Esophagus (tissue), 2 donors: ENCODE data around the gene NFASC. TPM values are rescaled to one million over a fixed set of nuclear protein-coding genes. Genes with fewer than 3 reads are reported as not detected.

Experiments
- H3K27ac ChIP-seq, 2 donors: one replicate each; pipeline ENCODE4 v1.5.1; 2013; ENCODE audit warnings: low read depth in 2 of 2, mild to moderate bottlenecking in 2 of 2, inconsistent platforms in 1 of 2, low read length in 1 of 2, moderate library complexity in 1 of 2
- H3K27me3 ChIP-seq, 2 donors: one replicate each; pipeline ENCODE4 v1.6.1; 2013; ENCODE audit warnings: low read length in 2 of 2, control low read depth in 1 of 2, mild to moderate bottlenecking in 1 of 2; ENCODE audit not compliant: insufficient read depth in 2 of 2, control insufficient read depth in 1 of 2
- H3K36me3 ChIP-seq, 2 donors: one replicate each; pipeline ENCODE4 v1.6.1; 2013; ENCODE audit warnings: low read length in 1 of 2; ENCODE audit not compliant: control insufficient read depth in 2 of 2, insufficient read depth in 2 of 2
- H3K4me1 ChIP-seq, 2 donors: one replicate each; pipeline ENCODE4 v1.6.1; 2013; ENCODE audit warnings: low read length in 1 of 2; ENCODE audit not compliant: control insufficient read depth in 2 of 2, insufficient read depth in 2 of 2
- H3K4me3 ChIP-seq, 2 donors: one replicate each; pipeline ENCODE4 v1.5.1; 2013; ENCODE audit warnings: low read length in 2 of 2, mild to moderate bottlenecking in 2 of 2, low read depth in 1 of 2, moderate library complexity in 1 of 2
- H3K9me3 ChIP-seq, 2 donors: one replicate each; pipeline ENCODE4 v1.6.1; 2013; ENCODE audit warnings: mild to moderate bottlenecking in 2 of 2, low read depth in 1 of 2, low read length in 1 of 2, moderate library complexity in 1 of 2; ENCODE audit not compliant: control insufficient read depth in 2 of 2, insufficient read depth in 1 of 2
- WGBS, 2 donors: extraction: QIAGEN DNeasy Blood & Tissue Kit; methylation state at CpG; one replicate each; pipeline ENCODE4 v1.1.7; 2013; 5-methylcytosine and 5-hydroxymethylcytosine counted together
- polyA plus RNA-seq, 2 donors: library from polyadenylated mRNA; stranded (reverse); fragments of 200-250 nt; gene quantifications; one replicate each; pipeline ENCODE4 v1.2.3, GENCODE V29; 2013
- donor health status: healthy with polysubstance abuse.
- donor health status: Bipolar disorder and iron deficiency.

NFASC gene
- polyA plus RNA-seq, 2 donors: 6.0 to 10.6 TPM

DNA sequence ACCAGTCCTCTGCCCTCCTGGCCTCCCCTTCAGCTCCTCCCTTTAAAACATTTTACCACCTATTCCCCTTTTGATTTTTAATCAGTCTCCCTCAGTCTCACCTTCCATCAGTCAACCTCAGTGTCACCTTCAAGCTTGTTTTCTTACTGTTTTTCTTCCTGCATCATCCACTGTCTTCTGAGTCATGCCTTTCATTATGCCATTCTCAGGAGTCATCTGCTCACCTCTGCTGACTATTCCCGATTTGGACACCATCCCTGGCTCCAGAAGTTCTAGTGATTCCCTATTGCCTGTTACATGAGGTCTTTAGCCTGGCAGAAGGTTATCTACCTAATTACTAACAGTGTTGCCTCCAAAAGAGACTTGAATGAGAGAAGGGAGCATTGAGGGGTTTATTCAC is 23.9 kb downstream of the NFASC start:
- Histone ChIP-seq H3K36me3 (no peaks in the 10 kb centered on the region), H3K27ac (no peak overlapping the region), H3K4me1 (no peaks in the 10 kb centered on the region), H3K4me3 (no peak overlapping the region), H3K9me3 (no peaks in the 10 kb centered on the region), H3K27me3 (peaks cover 0 to 3% of the 10 kb centered on the region in 2 donors)
- WGBS, 2 donors: 49 to 60% methylated on average over 1 of the region's 1 CpG

DNA sequence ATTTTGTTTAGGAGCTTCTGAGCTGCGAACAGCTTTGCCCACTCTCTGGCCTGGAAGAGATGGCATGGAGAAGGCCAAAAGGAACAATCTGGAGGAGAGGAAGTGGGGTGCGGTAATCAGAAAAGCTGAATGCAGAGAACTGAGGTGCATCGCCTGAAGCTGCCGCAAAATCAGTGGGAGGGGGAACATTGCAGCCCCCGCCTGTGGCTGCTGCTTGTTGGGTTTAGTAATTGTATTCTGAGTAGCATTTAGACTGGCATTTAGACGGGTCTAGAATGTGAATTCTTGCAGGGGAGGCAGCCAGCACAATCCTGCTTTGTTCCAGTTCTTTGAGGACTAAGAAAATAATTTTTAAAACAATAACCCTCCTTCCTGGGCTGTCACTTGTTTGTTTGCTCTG is 25.4 kb downstream of the NFASC start:
- H3K27me3 ChIP-seq: peaks cover 0 to 3% of the 10 kb centered on the region in 2 donors
- H3K36me3 ChIP-seq: no peaks in the 10 kb centered on the region
- 81 to 82% methylated on average over 6 of the region's 6 CpGs for WGBS, 2 donors
- H3K4me1 ChIP-seq: no peaks in the 10 kb centered on the region
- H3K4me3 ChIP-seq: no peak overlapping the region
- no peak overlapping the region for H3K27ac ChIP-seq
- no peaks in the 10 kb centered on the region for H3K9me3 ChIP-seq

DNA sequence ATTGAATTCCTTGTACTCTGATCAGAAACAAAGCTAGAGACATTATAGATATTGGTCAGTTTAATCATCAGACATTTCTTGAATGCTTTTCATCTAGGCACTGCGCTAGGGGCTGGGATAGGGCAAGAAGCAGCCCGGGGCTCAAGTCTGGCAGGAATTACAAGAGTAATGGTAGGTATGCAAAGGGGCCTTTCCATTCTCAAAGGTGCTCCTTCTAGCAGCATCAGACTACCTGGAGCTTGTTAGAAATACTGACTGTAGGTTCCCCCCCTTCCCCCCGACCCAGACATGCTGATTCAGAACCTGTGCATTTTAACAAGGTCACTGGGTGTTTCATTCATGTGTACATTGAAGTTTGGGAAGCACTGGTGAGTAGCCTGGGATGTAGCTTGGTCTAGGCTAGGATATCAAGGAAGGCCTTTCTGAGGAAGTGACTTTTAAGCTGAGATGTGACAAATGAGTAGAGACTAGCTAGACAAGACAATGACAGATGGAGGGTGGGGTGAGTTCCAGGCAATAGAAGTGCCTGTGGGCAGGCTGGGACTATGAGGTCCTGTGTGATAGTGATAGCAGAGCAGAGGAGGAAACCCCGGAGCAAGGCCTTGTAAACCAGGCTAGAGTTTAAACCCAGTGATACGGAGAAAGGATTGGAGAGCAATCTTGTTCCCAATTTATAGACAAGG is 26.3 kb downstream of the NFASC start:
- no peak overlapping the region for H3K27ac ChIP-seq
- H3K9me3 ChIP-seq: no peaks in the 10 kb centered on the region
- H3K27me3 ChIP-seq: peaks cover 0 to 3% of the 10 kb centered on the region in 2 donors
- no peaks in the 10 kb centered on the region for H3K36me3 ChIP-seq
- 84 to 86% methylated on average over 5 of the region's 5 CpGs for WGBS, 2 donors
- H3K4me1 ChIP-seq: no peaks in the 10 kb centered on the region
- no peak overlapping the region for H3K4me3 ChIP-seq

DNA sequence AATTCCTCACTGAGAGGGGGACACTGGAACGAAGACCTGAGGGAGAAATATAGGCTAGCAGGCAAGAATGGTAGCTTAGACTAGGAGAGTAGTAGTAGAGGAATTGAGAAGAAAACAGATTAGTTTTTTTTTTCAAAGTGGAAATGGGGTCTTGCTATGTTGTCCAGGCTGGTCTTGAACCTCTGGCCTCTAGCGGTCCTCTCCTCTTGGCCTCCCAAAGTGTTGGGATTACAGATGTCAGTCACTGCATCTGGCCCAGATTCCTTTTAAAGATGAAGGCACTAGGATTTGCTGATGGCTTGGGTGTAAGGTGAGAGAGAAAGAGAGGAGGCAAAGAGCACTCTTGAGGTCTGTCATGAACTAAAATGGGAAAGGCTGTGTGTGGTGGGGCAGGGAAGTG is 30.1 kb downstream of the NFASC start:
- Histone ChIP-seq H3K27ac (no peak overlapping the region), H3K36me3 (no peaks in the 10 kb centered on the region), H3K27me3 (no peaks in the 10 kb centered on the region), H3K9me3 (no peaks in the 10 kb centered on the region), H3K4me3 (no peak overlapping the region), H3K4me1 (peaks cover 0 to 2% of the 10 kb centered on the region in 2 donors)
- 79 to 81% methylated on average over 2 of the region's 2 CpGs for WGBS, 2 donors

DNA sequence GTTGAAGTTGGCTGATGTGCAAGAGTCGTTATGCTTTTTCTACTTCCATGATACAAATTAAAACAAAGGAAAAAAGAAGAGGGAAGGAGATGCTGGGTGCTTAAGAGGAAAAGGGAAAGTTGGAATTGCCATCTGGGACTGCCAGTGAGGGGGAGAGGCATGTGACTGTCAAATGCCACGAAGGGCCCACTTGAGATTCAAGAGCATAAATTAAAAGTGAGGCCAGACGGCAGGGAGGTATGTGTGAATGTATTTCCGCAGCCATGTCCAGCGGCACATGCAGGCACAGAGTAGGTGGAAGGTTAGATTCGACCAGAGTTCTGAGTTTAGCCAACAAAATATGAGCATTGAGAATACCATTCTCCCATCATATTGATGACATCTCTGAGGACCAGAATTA is 32.0 kb downstream of the NFASC start:
- H3K27ac ChIP-seq: no peak overlapping the region
- H3K9me3 ChIP-seq: no peaks in the 10 kb centered on the region
- no peak overlapping the region for H3K4me3 ChIP-seq
- 74 to 81% methylated on average over 6 of the region's 6 CpGs for WGBS, 2 donors
- H3K36me3 ChIP-seq: no peaks in the 10 kb centered on the region
- H3K27me3 ChIP-seq: no peaks in the 10 kb centered on the region
- peaks cover 0 to 2% of the 10 kb centered on the region in 2 donors for H3K4me1 ChIP-seq

DNA sequence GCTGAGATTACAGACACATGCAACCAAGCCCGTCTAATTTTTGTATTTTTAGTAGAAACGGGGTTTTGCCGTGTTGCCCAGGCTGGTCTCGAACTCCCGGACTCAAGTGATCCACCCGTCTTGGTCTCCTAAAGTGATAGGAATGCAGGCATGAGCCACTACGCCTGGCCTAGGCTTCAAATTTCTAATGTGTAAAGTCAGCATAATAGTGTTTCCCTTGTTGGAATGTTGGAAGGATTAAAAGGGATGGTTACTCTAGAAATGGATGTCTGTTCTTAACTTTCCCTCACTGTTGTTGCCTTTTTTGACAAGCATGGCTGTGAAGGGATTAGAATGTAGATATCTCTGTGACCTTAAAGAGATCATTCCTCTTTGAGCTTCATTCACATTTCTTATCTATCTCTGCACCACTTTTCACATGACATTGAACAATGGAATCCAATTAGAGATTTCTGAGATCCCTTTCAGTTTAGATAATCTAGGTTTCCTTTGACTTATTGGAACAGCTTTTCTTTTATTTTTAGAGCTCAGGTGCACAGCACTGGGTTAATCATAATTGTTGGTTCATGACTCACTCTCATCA is 33.7 kb downstream of the NFASC start:
- Histone ChIP-seq H3K4me3 (no peak overlapping the region), H3K4me1 (peaks cover 0 to 2% of the 10 kb centered on the region in 2 donors), H3K9me3 (no peaks in the 10 kb centered on the region), H3K36me3 (no peaks in the 10 kb centered on the region), H3K27ac (no peak overlapping the region), H3K27me3 (no peaks in the 10 kb centered on the region)
- 88 to 90% methylated on average over 7 of the region's 7 CpGs for WGBS, 2 donors

DNA sequence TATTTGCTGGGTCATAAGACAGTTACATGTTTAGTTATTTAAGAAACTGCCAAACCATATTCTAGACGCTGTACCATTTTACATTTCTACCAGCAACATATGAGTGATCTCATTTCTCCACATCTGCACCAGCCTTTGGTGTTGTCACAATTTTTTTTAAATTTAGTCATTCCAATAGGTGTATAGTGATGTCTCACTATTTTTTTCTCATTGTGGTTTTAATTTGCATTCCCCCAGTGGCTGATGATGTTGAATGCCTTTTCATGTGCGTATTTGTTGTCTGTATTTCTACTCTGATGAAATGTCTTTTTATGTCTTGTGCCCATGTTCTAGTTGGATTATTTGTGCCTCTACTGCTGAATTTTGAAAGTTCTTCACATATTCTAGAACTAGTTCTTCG is 38.4 kb downstream of the NFASC start:
- Histone ChIP-seq H3K36me3 (no peaks in the 10 kb centered on the region), H3K27me3 (no peaks in the 10 kb centered on the region), H3K27ac (no peak overlapping the region), H3K4me3 (no peak overlapping the region), H3K4me1 (no peaks in the 10 kb centered on the region), H3K9me3 (no peaks in the 10 kb centered on the region)
- WGBS, 2 donors: 84 to 85% methylated on average over 3 of the region's 3 CpGs

DNA sequence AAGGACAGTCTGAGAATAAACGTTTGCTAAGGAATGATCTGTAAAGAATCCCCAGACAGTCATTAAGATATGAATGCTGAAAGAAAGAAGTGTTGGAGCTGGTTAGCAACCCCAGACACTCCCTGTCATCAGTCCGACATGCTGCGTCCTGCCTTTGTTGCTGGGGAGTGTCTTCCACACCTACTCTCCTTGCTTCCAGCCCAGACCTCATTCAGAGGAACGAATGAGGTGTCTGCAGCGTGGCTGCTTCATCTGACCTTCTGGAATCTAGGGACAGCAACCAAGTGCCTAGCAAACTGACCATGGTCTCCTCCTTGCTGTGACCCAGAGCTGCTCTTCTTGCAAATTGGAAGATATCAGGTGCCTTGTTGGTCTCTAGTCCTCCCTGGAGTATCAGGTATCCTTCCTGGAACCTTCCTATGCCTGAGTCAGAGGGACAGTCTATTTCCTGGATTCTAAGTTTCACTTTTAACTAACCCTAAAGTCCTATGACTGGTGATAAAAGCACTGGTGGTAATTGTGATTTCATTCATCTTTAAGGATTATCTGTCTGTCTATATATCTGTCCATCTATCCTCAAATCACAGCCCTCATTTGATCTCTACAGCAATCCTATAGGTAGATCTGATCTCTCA is 45.3 kb downstream of the NFASC start:
- Histone ChIP-seq H3K27ac (peak overlapping the region; percentile 91 to 95), H3K4me1 (no peaks in the 10 kb centered on the region), H3K36me3 (no peaks in the 10 kb centered on the region), H3K9me3 (no peaks in the 10 kb centered on the region), H3K4me3 (peak overlapping the region; percentile 25 to 50), H3K27me3 (no peaks in the 10 kb centered on the region)
- 26 to 54% methylated on average over 5 of the region's 5 CpGs for WGBS, 2 donors

DNA sequence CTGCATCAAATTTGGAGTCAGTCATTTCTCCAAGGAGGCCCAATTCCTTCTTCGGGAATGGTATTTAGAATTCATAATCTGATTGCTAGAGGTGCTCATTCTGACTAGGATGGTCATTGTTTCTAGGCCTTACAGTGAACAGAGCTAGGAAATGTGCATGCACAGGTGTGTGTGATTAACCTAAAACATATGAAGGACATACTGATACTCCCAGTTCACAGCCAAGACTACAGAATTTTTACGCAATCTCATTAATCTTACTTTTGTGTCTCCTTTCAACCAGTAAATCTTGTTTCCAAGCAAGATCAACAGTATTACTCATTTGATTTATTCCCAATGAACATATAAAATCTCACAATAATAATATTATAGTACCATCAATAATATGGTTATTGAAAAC is 47.1 kb downstream of the NFASC start:
- peak overlapping the region in 1 of 2 donors; percentile 30 for H3K27ac ChIP-seq
- no peaks in the 10 kb centered on the region for H3K27me3 ChIP-seq
- H3K4me3 ChIP-seq: no peak overlapping the region
- no peaks in the 10 kb centered on the region for H3K4me1 ChIP-seq
- WGBS, 2 donors: 61 to 78% methylated on average over 2 of the region's 2 CpGs
- H3K9me3 ChIP-seq: no peaks in the 10 kb centered on the region
- no peaks in the 10 kb centered on the region for H3K36me3 ChIP-seq

DNA sequence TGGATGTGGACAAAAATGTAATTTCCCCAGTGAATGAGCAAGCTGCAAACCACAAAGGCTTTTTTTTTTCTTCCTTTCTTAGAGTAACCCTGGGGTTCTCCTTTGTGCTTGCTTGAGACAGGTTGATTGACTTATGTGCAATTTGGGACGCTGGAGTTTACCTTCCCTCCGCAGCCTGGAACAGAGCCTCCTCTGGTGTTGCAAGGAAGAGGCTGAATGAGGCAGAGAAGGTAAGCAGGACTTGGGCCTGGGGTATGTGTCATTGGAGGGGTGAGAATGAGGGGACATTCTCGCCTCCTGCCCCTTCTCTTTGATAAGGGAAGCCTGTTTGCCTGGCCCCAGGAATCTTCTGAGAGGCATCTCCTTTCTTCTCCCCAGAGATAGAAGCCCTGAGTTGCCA is 49.8 kb downstream of the NFASC start:
- Histone ChIP-seq H3K4me1 (no peaks in the 10 kb centered on the region), H3K36me3 (no peaks in the 10 kb centered on the region), H3K27me3 (no peaks in the 10 kb centered on the region), H3K4me3 (no peak overlapping the region), H3K9me3 (no peaks in the 10 kb centered on the region), H3K27ac (no peak overlapping the region)
- 62 to 73% methylated on average over 3 of the region's 3 CpGs for WGBS, 2 donors
